ENCODE results near the gene SMIM12. TPM values are rescaled to one million over a fixed set of nuclear protein-coding genes. Genes with fewer than 3 reads are reported as not detected.

SMIM12 gene
- total RNA-seq, 2 experiments from 2014 or later: 67.4 to 68.1 TPM

DNA sequence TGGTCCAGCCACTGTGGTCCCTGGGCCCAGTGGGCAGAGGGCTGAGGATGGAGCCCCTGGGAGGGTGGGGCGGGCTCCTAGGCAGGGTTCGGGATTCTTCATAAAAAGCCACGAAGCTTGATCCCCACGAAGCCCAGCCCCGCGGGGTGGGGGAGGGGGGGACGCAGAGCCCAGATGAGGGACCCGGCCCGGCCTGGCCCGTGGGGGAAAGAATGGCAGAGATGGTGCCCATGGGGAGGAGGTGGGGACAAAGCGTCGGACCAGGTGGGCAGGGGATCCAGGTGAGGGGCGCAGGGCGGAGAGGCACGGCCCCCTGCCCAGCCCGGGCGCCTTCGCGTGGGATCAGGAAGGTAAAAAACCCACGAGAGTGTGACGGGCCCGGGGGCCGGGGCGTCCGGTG, 6.0 kb upstream of the SMIM12 start:
- peaks cover 25% of the 10 kb centered on the region for H3K4me1 Mint-ChIP-seq
- H3K9me3 Mint-ChIP-seq: no peaks in the 10 kb centered on the region
- H3K4me3 Mint-ChIP-seq: peak overlapping the region; percentile 58
- no peaks in the 10 kb centered on the region for H3K27me3 Mint-ChIP-seq
- H3K27ac Mint-ChIP-seq: peak overlapping the region; percentile 73
- no peak for DNase-seq
- no peaks in the 10 kb centered on the region for H3K36me3 Mint-ChIP-seq

DNA sequence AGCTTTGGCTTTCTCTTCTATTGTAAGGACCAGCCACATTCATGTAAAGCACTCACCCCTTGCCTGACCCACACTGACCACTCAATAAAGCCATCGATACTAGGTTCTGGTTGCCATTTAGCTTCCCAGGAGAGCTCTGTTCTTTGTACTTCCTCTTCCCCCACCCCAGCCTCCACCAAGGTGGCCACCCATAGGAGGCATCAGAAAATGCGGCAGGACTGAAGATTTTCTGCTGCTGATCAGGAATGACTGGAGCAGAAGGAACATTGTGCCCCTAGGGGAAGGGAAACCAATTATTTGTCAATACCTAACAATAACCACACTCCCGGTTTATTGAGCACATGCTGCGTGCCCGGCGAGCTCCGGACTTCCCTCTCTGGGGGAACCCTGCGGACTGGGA, 5.2 kb upstream of the SMIM12 start:
- H3K4me1 Mint-ChIP-seq: peaks cover 29% of the 10 kb centered on the region

DNA sequence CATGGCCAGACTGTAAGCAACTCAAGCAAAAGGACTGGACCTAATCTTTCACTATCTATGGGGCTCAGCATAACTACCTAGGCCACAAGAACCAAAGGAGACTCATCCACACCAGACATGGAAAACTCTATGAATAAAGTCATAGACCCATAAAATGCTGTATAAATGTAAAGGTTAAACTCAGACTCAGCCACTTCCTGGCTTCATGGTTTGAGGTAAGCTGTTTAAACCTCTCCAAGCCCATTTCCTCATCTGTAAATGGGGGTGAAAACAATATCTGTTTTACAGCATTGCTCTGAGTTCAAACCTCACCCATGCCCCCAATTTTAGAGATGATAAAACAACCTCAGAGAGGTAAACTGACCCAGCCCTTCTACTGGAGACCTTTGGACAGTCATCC, 4.0 kb upstream of the SMIM12 start:
- peak overlapping the region; percentile 72 for H3K27ac Mint-ChIP-seq
- no peaks in the 10 kb centered on the region for H3K27me3 Mint-ChIP-seq
- H3K4me3 Mint-ChIP-seq: no peak overlapping the region
- no peak for DNase-seq
- H3K4me1 Mint-ChIP-seq: peaks cover 35% of the 10 kb centered on the region
- H3K36me3 Mint-ChIP-seq: peaks cover 6% of the 10 kb centered on the region
- peaks cover 3% of the 10 kb centered on the region for H3K9me3 Mint-ChIP-seq

More for the DNA sequence above, 5.2 kb upstream of the SMIM12 start:
- Mint-ChIP-seq H3K9me3 (peaks cover 3% of the 10 kb centered on the region), H3K27me3 (no peaks in the 10 kb centered on the region), H3K4me3 (peak overlapping the region; percentile 69), H3K36me3 (no peaks in the 10 kb centered on the region), H3K27ac (peak overlapping the region; percentile 72)
- no peak for DNase-seq

DNA sequence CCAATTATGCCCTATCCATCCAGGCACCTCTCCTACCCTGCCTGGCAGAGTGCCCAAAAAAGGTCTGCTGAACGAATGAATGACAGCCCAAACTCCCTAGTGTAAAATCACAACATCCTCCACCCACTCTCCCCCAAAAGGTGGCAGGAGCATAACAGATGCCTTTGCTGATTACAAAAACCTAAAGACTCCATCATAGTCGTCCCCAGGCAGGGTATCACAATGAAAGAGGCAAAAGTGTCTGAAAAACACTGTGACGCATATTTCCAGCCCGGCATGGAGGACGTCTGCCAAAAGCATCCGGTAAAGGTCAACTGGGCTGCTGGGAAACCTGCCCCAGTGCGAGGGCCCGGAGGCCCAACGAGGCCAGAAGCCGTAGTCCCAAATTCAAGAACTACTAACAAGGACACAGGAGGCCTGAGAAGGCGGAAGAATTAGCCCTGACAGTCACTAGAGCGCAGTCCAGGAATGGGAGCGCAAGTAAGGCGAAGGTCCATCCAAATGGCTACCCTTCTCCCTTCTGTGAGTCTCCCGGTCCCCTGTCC, 576 bp downstream of the SMIM12 start:
- Mint-ChIP-seq H3K4me1 (peaks cover 45% of the 10 kb centered on the region), H3K9me3 (peaks cover 3% of the 10 kb centered on the region), H3K4me3 (peak overlapping the region; percentile 97), H3K36me3 (peaks cover 18% of the 10 kb centered on the region), H3K27ac (peak overlapping the region; percentile 95), H3K27me3 (no peaks in the 10 kb centered on the region)
- DNase-seq: peak; percentile 51

DNA sequence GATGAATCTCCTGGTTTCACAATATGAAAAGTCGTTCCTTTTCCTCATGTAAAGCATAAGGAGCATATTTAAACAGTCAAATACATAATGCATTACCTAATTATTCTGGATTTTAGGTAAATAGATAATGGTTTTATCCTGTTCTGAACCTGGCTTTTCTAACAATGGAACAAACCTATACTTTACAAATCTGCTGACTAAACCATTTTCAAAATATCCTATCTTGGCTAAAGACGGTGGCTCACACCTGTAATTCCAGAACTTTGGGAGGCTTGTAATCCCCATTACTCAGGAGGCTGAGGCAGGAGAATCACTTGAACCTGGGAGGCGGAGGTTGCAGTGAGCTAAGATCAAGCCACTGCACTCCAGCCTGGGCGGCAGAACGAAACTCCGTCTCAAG, 2.9 kb downstream of the SMIM12 start:
- Mint-ChIP-seq H3K36me3 (peaks cover 18% of the 10 kb centered on the region), H3K27me3 (no peaks in the 10 kb centered on the region), H3K27ac (no peak overlapping the region), H3K4me3 (no peak overlapping the region), H3K9me3 (peaks cover 3% of the 10 kb centered on the region), H3K4me1 (peaks cover 43% of the 10 kb centered on the region)
- DNase-seq: no peak

DNA sequence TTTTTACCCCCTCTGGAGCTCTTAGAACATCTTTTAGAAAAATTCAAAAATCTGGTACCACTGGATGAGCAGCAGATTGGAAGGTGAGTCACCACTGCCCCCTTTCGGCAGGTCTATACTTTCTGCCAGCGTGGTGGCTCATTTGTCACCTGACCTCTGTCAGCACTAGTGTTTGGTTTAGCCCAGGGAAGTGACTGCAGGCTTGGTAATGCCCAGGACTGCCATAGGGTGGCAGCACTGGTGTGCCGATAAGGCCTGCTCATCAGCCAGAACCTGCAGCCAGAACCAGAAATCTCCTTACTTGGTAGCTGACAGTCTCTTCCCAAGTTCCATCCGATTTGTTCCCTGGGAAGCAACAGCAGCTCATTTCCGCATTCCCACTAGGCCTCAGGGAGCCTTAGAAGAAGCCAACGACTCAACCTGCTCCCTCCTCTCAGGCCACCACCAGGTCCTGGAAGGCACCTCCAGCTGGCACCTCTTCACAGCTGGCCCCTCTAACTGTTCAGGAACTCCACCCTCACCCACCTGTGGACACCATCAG, 6.8 kb downstream of the SMIM12 start:
- Mint-ChIP-seq H3K4me3 (no peak overlapping the region), H3K9me3 (no peaks in the 10 kb centered on the region), H3K27ac (peak overlapping the region; percentile 34), H3K27me3 (no peaks in the 10 kb centered on the region), H3K4me1 (peaks cover 33% of the 10 kb centered on the region), H3K36me3 (peaks cover 17% of the 10 kb centered on the region)
- peak; percentile 89 for DNase-seq

DNA sequence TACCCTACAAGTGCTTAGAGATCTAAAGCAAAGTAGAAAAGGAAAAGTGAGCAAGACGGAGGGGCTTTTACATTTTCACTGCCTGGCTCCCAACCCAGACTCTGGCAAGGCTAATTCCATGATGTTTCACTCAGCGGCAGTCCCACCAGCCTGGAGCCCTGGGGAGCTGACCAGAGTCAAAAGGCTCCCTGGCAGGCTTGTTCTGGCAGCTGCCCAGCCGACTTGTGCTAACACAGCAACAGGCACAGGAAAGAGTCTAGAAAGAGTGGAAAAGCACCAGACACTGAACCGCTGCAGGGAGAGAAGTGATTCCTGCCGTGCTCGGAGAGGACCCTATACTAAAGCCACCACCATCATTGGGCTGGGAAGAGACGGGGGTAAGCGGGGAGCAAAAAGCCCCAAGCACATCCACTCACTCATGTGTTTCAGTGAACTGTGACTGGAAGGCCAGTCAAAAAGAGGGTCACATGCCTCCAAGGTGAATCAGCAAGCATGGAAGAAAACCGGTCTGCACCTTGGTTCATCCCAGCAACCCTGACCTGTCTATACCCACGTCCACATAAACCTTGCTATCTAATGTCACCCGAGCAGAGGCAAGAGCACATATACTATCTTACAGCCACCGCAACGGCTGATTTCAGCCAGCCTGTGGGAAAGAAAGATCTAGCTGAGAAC, 8.0 kb downstream of the SMIM12 start:
- Mint-ChIP-seq H3K27me3 (no peaks in the 10 kb centered on the region), H3K27ac (no peak overlapping the region), H3K36me3 (peaks cover 15% of the 10 kb centered on the region), H3K4me3 (no peak overlapping the region), H3K4me1 (peaks cover 24% of the 10 kb centered on the region), H3K9me3 (no peaks in the 10 kb centered on the region)
- no peak for DNase-seq

DNA sequence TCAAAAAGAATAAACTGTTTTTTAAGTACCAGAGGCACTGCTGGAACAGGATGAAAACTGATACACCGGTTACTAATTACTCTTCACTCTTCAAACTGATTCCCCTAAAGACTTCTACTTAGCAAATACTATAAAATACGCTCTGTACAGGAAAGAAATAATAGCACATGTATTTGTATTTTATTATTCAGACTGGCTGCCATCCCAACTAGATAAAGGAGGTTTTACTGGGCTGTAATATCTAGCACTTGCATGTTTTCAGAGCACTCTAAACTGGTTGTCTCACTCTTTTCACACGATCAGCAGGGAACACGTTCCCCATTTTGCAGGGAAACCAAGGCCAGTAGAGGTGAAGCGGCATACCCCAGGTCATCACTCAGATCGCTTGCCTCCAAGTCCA, 9.2 kb downstream of the SMIM12 start:
- Mint-ChIP-seq H3K4me3 (no peak overlapping the region), H3K27me3 (no peaks in the 10 kb centered on the region), H3K36me3 (peaks cover 11% of the 10 kb centered on the region), H3K9me3 (no peaks in the 10 kb centered on the region), H3K4me1 (peaks cover 20% of the 10 kb centered on the region), H3K27ac (no peak overlapping the region)
- no peak for DNase-seq

DNA sequence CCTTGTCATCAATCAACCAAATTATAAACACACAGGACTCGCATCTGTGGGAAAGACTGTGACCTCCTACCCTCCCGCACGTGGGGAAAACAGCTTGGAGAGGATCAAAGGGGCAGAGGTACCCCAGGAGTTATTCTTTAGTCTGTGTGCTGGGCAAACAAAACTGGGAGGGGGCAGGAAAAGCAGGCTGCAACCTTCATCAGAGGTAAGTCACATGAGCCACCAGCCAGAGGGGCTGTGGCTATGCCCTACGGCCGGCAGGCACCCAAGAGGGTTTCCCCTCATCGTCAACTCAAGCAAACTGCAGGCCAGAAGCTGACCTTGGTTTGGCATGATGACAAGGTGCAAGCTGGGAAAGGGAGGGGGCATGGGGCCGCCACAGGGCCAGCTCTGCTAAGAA, 12.5 kb downstream of the SMIM12 start:
- no peaks in the 10 kb centered on the region for H3K27me3 Mint-ChIP-seq
- H3K4me1 Mint-ChIP-seq: peaks cover 24% of the 10 kb centered on the region
- no peak overlapping the region for H3K27ac Mint-ChIP-seq
- H3K9me3 Mint-ChIP-seq: no peaks in the 10 kb centered on the region
- H3K36me3 Mint-ChIP-seq: peaks cover 11% of the 10 kb centered on the region
- no peak for DNase-seq
- H3K4me3 Mint-ChIP-seq: no peak overlapping the region

DNA sequence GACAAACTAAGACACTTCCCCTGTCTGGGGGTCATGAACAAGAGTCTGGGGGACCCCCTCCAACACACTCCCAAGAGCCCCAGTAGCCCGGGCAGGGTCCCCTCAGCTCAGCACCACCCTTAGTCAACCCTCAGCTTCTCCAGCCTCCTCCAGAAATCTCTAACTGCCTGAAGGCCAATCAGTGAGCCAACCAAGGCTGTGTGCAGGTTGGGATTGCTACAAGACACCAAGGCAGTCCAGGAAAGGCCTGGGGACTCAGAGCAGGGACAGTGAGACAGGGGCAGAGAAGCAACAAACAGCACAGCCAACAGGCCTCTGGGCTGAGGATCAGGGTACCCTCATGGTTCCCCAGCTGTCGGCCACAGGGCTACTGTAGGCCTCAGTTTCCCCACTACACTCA, 13.3 kb downstream of the SMIM12 start:
- no peak overlapping the region for H3K27ac Mint-ChIP-seq
- H3K4me3 Mint-ChIP-seq: no peak overlapping the region
- H3K36me3 Mint-ChIP-seq: peaks cover 11% of the 10 kb centered on the region
- no peaks in the 10 kb centered on the region for H3K27me3 Mint-ChIP-seq
- peaks cover 24% of the 10 kb centered on the region for H3K4me1 Mint-ChIP-seq
- no peak for DNase-seq
- no peaks in the 10 kb centered on the region for H3K9me3 Mint-ChIP-seq

DNA sequence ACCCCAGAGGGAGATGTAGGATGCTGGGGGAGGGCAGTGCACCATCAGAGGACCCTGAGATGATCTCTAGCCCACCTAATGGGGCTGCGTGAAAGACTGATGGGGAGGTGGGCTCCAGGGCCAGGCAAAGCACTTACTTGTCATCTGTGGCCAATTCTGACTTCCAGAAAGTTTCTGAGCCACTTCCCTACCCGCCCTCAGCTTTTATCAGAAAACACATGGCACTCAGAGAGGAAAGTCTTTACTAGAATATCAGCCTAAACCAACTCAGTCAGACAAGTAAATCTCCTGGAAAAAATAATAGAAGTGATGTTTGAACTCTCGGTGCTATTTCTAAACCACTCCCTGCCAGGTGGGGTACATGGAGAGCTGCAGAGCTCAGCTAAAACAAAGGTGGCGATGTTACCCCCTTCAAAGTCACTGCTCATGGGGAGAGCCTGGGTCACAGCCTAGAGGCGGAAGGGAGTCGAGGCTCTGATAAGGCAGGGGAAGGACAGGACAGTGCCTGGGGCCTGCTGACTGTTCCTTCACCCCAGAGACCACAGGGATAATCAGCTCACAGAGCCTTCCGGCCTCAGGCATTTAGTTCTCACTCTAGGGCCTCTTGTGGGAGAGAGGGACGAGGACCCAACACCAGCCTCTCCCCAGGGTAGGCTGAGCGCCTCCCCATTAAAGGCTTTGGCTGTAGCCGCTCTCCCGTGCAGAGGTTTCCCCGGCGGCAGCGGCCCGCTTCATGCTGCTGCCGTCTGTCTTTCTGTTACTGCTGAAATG, 14.2 kb downstream of the SMIM12 start:
- no peak overlapping the region for H3K4me3 Mint-ChIP-seq
- no peaks in the 10 kb centered on the region for H3K27me3 Mint-ChIP-seq
- no peak overlapping the region for H3K27ac Mint-ChIP-seq
- peaks cover 24% of the 10 kb centered on the region for H3K4me1 Mint-ChIP-seq
- no peaks in the 10 kb centered on the region for H3K9me3 Mint-ChIP-seq
- no peak for DNase-seq
- peaks cover 8% of the 10 kb centered on the region for H3K36me3 Mint-ChIP-seq

DNA sequence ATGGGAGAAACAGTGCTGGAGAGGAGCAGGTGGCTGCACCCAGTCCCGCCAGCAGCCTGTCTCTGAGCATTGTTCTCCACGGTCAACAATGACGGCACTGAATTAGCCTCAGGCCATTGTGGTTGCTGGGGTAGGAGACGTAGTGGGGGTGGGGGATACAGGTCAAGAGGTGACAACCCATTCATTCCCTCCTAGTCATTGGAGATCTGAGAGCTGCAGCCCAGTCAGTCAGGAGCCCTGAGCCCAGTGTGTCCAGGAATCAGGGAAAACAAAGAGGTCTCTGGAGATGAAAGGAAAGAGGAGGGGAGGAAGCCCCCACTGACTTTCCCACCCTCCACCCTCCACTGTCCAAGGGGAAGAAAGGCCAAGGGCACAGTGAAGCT, 15.3 kb downstream of the SMIM12 start:
- no peak overlapping the region for H3K27ac Mint-ChIP-seq
- H3K9me3 Mint-ChIP-seq: no peaks in the 10 kb centered on the region
- DNase-seq: no peak
- H3K4me3 Mint-ChIP-seq: no peak overlapping the region
- peaks cover 21% of the 10 kb centered on the region for H3K4me1 Mint-ChIP-seq
- H3K36me3 Mint-ChIP-seq: peaks cover 6% of the 10 kb centered on the region
- no peaks in the 10 kb centered on the region for H3K27me3 Mint-ChIP-seq

DNA sequence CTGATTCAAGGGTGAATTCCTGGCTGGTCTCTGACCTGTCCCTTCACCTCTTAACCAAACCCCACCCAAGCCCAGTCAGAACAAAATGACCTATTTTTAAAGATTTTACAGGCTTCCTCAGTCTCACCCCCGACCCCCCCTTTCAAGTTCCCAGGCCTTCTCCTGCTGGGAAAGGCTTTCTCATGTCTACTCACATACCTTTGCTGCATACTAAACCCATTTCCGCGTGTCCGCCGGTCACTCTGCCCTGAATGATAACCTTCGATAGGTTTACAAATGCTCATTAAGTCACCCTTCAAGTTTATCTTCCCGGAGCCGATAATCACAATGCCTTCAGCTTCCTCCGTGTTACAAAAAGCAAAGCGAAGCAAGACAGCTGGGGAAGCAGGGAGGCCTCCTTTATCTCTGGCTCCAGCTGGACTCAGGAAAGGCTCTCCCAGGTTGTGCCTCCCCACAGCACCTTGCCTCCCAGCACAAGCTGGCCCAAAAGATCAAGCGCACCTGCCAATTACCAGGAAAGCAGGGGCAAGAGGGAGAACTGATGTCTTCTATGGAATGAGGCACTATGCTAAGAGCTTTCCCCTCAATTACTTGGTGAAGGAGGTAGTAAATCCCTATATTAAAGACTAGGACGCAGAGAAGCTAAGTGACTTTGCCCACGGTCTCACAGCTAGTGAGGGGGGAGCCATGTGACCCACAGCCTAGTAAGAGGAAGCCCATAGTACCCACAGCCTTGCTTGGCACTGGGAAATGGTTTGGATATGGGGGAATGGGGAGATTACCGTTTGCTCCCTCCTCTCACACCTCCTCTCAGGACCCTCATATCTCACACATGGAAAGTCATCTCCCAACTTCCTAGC, 15.9 kb downstream of the SMIM12 start:
- no peak overlapping the region for H3K27ac Mint-ChIP-seq
- no peak for DNase-seq
- no peak overlapping the region for H3K4me3 Mint-ChIP-seq
- no peaks in the 10 kb centered on the region for H3K27me3 Mint-ChIP-seq
- peaks cover 4% of the 10 kb centered on the region for H3K36me3 Mint-ChIP-seq
- H3K4me1 Mint-ChIP-seq: peaks cover 18% of the 10 kb centered on the region
- no peaks in the 10 kb centered on the region for H3K9me3 Mint-ChIP-seq

DNA sequence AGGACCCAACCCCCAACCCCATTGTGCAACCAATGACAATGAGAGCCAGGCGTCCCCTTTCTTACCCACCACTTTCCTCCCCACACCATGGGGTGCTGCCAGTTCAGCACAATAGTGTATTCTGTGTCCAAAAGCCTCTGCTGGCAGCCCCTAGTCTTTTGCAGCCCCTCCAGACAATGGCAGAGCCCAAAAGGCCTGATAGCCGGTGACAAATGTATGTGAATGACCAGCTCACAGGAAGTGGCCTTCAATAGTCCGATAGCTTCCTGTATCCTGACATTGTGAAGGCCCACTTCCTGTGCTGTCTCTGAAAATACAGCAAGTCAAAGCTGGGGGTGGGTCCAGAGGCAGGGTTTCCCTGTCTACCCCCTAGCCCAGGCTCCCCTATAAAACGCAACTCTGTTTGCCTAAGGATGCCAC, 16.6 kb downstream of the SMIM12 start:
- Mint-ChIP-seq H3K9me3 (no peaks in the 10 kb centered on the region), H3K27me3 (no peaks in the 10 kb centered on the region), H3K4me3 (no peak overlapping the region), H3K27ac (no peak overlapping the region), H3K36me3 (peaks cover 1% of the 10 kb centered on the region), H3K4me1 (peaks cover 12% of the 10 kb centered on the region)
- DNase-seq: no peak

DNA sequence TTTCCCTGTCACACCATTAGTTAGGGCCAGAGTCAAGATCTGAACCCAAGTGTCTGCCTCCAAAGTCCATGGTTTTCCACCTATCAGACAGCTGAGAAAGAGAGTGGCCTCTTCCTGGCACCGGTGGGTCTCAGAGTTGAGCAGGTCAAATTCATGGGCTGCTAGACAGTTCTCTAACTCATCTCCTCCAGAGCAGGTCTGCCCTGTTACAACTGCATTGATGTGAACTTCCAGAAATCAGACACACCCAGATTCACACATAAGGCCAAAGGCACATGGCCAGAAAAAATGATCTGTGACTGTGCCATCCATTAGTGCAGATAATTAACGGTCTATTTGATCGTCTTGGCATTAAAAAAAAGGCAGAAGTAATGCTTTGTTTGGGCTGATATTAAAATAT, 17.5 kb downstream of the SMIM12 start:
- H3K27me3 Mint-ChIP-seq: no peaks in the 10 kb centered on the region
- no peak for DNase-seq
- H3K4me3 Mint-ChIP-seq: no peak overlapping the region
- peaks cover 12% of the 10 kb centered on the region for H3K4me1 Mint-ChIP-seq
- H3K27ac Mint-ChIP-seq: no peak overlapping the region
- no peaks in the 10 kb centered on the region for H3K9me3 Mint-ChIP-seq
- no peaks in the 10 kb centered on the region for H3K36me3 Mint-ChIP-seq
